GM23338 (cell line): Measurements from ENCODE around the gene UBXN7. TPM values are rescaled to one million over a fixed set of nuclear protein-coding genes. Genes with fewer than 3 reads are reported as not detected.
"Not testable (repeated sequence)": the region's sequence is repeated elsewhere in the genome, so short reads cannot be mapped to it uniquely, and the experiment has no call there.

Source experiments
- ATAC-seq: fragments of 200-7000 bp; cut with Tn5 transposase; 3 replicates; pipeline ENCODE4 v1.9.1; 2020
- DNase-seq: peaks from one replicate; pipeline ENCODE4 v3.0.0-alpha.2; 2015; ENCODE audit warnings: low spot score
- H2AFZ ChIP-seq: fragments of 200-600 bp; sonication (generic); 2 replicates; pipeline ENCODE4 v1.8.0; 2016; ENCODE audit warnings: antibody characterized with exemption, mild to moderate bottlenecking, moderate library complexity
- H3F3A ChIP-seq: fragments of 200-600 bp; sonication (generic); replicated peaks from 2 replicates; pipeline ENCODE4 v1.8.0; 2017; ENCODE audit warnings: antibody characterized with exemption, mixed run types, low read depth
- H3K27ac ChIP-seq: fragments of 200-600 bp; sonication (generic); 2 replicates; pipeline ENCODE4 v1.6.1; 2016; ENCODE audit warnings: low read depth
- H3K27me3 ChIP-seq: fragments of 200-600 bp; sonication (generic); 2 replicates; pipeline ENCODE4 v1.8.0; 2016; ENCODE audit warnings: mild to moderate bottlenecking, mixed run types, moderate library complexity; ENCODE audit not compliant: insufficient read depth
- H3K36me3 ChIP-seq: fragments of 200-600 bp; sonication (generic); 2 replicates; pipeline ENCODE4 v1.8.0; 2016; ENCODE audit warnings: mild to moderate bottlenecking; ENCODE audit not compliant: insufficient read depth
- H3K4me1 ChIP-seq: fragments of 200-600 bp; sonication (generic); 2 replicates; pipeline ENCODE4 v1.8.0; 2016; ENCODE audit warnings: mild to moderate bottlenecking, moderate library complexity; ENCODE audit not compliant: insufficient read depth
- H3K4me2 ChIP-seq: fragments of 200-600 bp; sonication (generic); 2 replicates; pipeline ENCODE4 v1.7.1; 2017; ENCODE audit warnings: mixed run types
- H3K4me3 ChIP-seq: fragments of 200-600 bp; sonication (generic); 2 replicates; pipeline ENCODE4 v1.6.1; 2016; ENCODE audit warnings: mixed run types
- H3K79me2 ChIP-seq: fragments of 200-600 bp; sonication (generic); replicated peaks from 2 replicates; pipeline ENCODE4 v1.8.0; 2017; ENCODE audit warnings: mild to moderate bottlenecking; ENCODE audit not compliant: insufficient read depth
- H3K9me2 ChIP-seq: fragments of 200-600 bp; sonication (generic); 2 replicates; pipeline ENCODE4 v1.8.0; 2017; ENCODE audit not compliant: insufficient read depth
- H4K20me1 ChIP-seq: fragments of 200-600 bp; sonication (generic); replicated peaks from 2 replicates; pipeline ENCODE4 v1.8.0; 2017; ENCODE audit warnings: mild to moderate bottlenecking; ENCODE audit not compliant: insufficient read depth
- H3K27ac Mint-ChIP-seq: 2 replicates; pipeline ENCODE4 v1.8.0; 2020; ENCODE audit warnings: inconsistent platforms, mild to moderate bottlenecking, moderate library complexity, mixed read lengths
- H3K27me3 Mint-ChIP-seq: 3 replicates; pipeline ENCODE4 v1.8.0; 2022; ENCODE audit warnings: low read depth, mild to moderate bottlenecking, moderate library complexity, mixed read lengths, inconsistent platforms; ENCODE audit not compliant: insufficient read depth, poor library complexity
- H3K36me3 Mint-ChIP-seq: 3 replicates; pipeline ENCODE4 v1.8.0; 2021; ENCODE audit warnings: low read depth, mild to moderate bottlenecking, inconsistent platforms, moderate library complexity, mixed read lengths
- H3K4me1 Mint-ChIP-seq: 3 replicates; pipeline ENCODE4 v1.8.0; 2020; ENCODE audit warnings: mild to moderate bottlenecking, inconsistent platforms, mixed read lengths
- H3K4me3 Mint-ChIP-seq: 3 replicates; pipeline ENCODE4 v1.8.0; 2021; ENCODE audit warnings: moderate library complexity, mild to moderate bottlenecking, inconsistent platforms, mixed read lengths
- H3K9me3 Mint-ChIP-seq: 3 replicates; pipeline ENCODE4 v1.8.0; 2020; ENCODE audit warnings: moderate library complexity, mild to moderate bottlenecking, inconsistent platforms, mixed read lengths
- EZH2 ChIP-seq: fragments of 200-600 bp; sonication (generic); IDR thresholded peaks from one replicate; pipeline ENCODE4 v1.8.0; 2017; ENCODE audit warnings: antibody characterized with exemption, mild to moderate bottlenecking, low read depth; ENCODE audit not compliant: unreplicated experiment
- JUNB ChIP-seq: IDR thresholded peaks from one replicate; pipeline ENCODE4 v1.6.1; 2016; ENCODE audit warnings: antibody characterized with exemption; ENCODE audit not compliant: unreplicated experiment
- polyA plus RNA-seq: library from polyadenylated mRNA; unstranded; fragments of >200 nt; fragmentation: Nextera tagmentation; extraction: Ambion mirVana; gene quantifications from 2 replicates; pipeline ENCODE4 v1.2.1, GENCODE V29; 2016
- total RNA-seq: library from RNA; depleted of rRNA; stranded (reverse); fragments of >200 nt; shearing (Covaris generic); gene quantifications from 2 replicates; pipeline ENCODE4 v1.2.3, GENCODE V29; 2014
- TF ChIP-seq, protein P1 (sequence below): fragments of 250-450 bp; sonication (Bioruptor Pico); IDR thresholded peaks from 2 replicates; pipeline ENCODE4 v1.5.0; 2020; ENCODE audit warnings: mild to moderate bottlenecking, moderate library complexity

Gene UBXN7
- total and polyA plus RNA-seq, 2 experiments from 2014 or later = 37.9 to 46.2 TPM

GRCh38 chr3:196423044-196423781 lies 9.0 kb downstream of the UBXN7 start:
- Mint-ChIP-seq H3K27me3 (peaks cover 2% of the 10 kb centered on the region), H3K4me1 (peaks cover 27% of the 10 kb centered on the region), H3K4me3 (no peak overlapping the region), H3K36me3 (peaks cover 12% of the 10 kb centered on the region; the same call in 1 of the 3 replicates), H3K9me3 (no peaks in the 10 kb centered on the region), H3K27ac (peak overlapping the region; percentile 45; the same call in 1 of the 2 replicates)
- no peak overlapping the region for H2AFZ ChIP-seq
- no peak for TF ChIP-seq JUNB
- no peak for TF ChIP-seq EZH2
- TF ChIP-seq, protein P1, sequence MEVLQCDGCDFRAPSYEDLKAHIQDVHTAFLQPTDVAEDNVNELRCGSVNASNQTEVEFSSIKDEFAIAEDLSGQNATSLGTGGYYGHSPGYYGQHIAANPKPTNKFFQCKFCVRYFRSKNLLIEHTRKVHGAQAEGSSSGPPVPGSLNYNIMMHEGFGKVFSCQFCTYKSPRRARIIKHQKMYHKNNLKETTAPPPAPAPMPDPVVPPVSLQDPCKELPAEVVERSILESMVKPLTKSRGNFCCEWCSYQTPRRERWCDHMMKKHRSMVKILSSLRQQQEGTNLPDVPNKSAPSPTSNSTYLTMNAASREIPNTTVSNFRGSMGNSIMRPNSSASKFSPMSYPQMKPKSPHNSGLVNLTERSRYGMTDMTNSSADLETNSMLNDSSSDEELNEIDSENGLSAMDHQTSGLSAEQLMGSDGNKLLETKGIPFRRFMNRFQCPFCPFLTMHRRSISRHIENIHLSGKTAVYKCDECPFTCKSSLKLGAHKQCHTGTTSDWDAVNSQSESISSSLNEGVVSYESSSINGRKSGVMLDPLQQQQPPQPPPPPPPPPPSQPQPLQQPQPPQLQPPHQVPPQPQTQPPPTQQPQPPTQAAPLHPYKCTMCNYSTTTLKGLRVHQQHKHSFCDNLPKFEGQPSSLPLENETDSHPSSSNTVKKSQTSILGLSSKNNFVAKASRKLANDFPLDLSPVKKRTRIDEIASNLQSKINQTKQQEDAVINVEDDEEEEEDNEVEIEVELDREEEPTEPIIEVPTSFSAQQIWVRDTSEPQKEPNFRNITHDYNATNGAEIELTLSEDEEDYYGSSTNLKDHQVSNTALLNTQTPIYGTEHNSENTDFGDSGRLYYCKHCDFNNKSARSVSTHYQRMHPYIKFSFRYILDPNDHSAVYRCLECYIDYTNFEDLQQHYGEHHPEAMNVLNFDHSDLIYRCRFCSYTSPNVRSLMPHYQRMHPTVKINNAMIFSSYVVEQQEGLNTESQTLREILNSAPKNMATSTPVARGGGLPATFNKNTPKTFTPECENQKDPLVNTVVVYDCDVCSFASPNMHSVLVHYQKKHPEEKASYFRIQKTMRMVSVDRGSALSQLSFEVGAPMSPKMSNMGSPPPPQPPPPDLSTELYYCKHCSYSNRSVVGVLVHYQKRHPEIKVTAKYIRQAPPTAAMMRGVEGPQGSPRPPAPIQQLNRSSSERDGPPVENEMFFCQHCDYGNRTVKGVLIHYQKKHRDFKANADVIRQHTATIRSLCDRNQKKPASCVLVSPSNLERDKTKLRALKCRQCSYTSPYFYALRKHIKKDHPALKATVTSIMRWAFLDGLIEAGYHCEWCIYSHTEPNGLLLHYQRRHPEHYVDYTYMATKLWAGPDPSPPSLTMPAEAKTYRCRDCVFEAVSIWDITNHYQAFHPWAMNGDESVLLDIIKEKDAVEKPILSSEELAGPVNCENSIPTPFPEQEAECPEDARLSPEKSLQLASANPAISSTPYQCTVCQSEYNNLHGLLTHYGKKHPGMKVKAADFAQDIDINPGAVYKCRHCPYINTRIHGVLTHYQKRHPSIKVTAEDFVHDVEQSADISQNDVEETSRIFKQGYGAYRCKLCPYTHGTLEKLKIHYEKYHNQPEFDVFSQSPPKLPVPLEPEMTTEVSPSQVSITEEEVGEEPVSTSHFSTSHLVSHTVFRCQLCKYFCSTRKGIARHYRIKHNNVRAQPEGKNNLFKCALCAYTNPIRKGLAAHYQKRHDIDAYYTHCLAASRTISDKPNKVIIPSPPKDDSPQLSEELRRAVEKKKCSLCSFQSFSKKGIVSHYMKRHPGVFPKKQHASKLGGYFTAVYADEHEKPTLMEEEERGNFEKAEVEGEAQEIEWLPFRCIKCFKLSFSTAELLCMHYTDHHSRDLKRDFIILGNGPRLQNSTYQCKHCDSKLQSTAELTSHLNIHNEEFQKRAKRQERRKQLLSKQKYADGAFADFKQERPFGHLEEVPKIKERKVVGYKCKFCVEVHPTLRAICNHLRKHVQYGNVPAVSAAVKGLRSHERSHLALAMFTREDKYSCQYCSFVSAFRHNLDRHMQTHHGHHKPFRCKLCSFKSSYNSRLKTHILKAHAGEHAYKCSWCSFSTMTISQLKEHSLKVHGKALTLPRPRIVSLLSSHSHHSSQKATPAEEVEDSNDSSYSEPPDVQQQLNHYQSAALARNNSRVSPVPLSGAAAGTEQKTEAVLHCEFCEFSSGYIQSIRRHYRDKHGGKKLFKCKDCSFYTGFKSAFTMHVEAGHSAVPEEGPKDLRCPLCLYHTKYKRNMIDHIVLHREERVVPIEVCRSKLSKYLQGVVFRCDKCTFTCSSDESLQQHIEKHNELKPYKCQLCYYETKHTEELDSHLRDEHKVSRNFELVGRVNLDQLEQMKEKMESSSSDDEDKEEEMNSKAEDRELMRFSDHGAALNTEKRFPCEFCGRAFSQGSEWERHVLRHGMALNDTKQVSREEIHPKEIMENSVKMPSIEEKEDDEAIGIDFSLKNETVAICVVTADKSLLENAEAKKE (CRISPR knock-in tag) = no peak
- H3K4me3 ChIP-seq = no peak overlapping the region
- no peaks in the 10 kb centered on the region for H3K9me2 ChIP-seq
- DNase-seq (no peak), ATAC-seq (peak; percentile 48)
- peaks cover 9% of the 10 kb centered on the region for H3K4me1 ChIP-seq
- H3K27ac ChIP-seq = no peak overlapping the region
- H3K27me3 ChIP-seq = no peaks in the 10 kb centered on the region
- no peak overlapping the region for H3K4me2 ChIP-seq
- H3K36me3 ChIP-seq = peaks cover 7% of the 10 kb centered on the region; the same call in 1 of the 2 replicates
- peaks cover 100% of the 10 kb centered on the region for H3K79me2 ChIP-seq
- H3F3A ChIP-seq = 0 out of 2 replicates have a peak, but pooled peaks cover 2% of the 10 kb centered on the region
- peaks cover 65% of the 10 kb centered on the region for H4K20me1 ChIP-seq

DNA sequence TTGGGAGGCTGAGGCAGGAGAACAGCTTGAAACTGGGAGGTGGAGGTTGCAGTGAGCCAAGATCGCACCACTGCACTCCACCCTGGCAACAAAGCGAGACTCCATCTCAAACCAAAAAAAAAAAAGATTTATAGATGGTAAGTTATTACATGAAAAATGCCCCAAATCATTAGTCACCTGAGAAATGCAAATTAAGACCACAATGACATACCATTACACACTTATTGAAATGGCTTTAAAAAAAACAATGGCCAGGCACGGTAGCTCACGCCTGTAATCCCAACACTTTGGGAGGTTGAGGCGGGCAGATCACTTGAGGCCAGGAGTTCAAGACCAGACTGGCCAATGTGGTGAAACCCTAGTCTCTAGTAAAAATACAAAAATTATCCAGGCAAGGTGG lies 10.6 kb downstream of the UBXN7 start:
- peaks cover 100% of the 10 kb centered on the region for H3K79me2 ChIP-seq
- H4K20me1 ChIP-seq = peaks cover 57% of the 10 kb centered on the region
- H3K9me2 ChIP-seq, H3K27me3 Mint-ChIP-seq, H3K36me3 Mint-ChIP-seq, H3K4me1 ChIP-seq, H3K27ac Mint-ChIP-seq, H3K9me3 Mint-ChIP-seq, H3K4me2 ChIP-seq, H3K4me3 Mint-ChIP-seq, DNase-seq, ATAC-seq, H3K27me3 ChIP-seq, H2AFZ ChIP-seq, H3F3A ChIP-seq, H3K27ac ChIP-seq, H3K36me3 ChIP-seq, H3K4me3 ChIP-seq: not testable (repeated sequence)
- peaks cover 27% of the 10 kb centered on the region for H3K4me1 Mint-ChIP-seq
